Measurements from ENCODE around the gene ZNF560.

ZNF560 gene

DNA sequence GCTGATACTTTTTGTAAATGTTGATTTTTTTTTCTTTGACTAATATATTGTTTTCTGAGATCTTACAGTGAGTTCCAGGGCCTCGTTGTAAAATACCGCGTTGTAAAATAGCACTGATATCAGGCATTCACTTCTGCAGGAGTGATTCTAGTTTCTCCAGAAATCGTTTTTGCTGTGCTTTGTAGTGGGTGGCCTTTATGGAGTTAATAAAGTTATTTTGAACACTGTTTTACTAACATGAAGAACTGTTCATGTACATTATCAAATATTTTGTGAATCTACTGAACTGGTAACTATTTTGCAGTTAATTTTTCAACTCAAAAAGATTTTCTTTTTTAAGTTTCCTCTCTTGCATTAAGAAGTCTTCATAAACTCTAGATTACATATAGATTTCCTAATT, 62.1 kb downstream of the ZNF560 start:
- H3K4me1 ChIP-seq (ENCODE audit: control insufficient read depth, insufficient read depth, low read length), result peaks cover 4% of the 10 kb centered on the region; the same call in 1 of the 2 replicates
- peak overlapping the region; percentile 94 for H3K4me3 ChIP-seq (ENCODE audit: low read depth, low read length)
- H3K36me3 ChIP-seq (ENCODE audit: control insufficient read depth, insufficient read depth, low read length), result peaks cover 10% of the 10 kb centered on the region
- peaks cover 23% of the 10 kb centered on the region for H3K9me3 ChIP-seq (ENCODE audit: control insufficient read depth, insufficient read depth, low read length)
- H3K9ac ChIP-seq (ENCODE audit: low read depth, low read length), result no peak overlapping the region
- no peak overlapping the region for H3K27ac ChIP-seq (ENCODE audit: low read depth, low read length)
- H3K27me3 ChIP-seq (ENCODE audit: control insufficient read depth, insufficient read depth, low read length), result no peaks in the 10 kb centered on the region

DNA sequence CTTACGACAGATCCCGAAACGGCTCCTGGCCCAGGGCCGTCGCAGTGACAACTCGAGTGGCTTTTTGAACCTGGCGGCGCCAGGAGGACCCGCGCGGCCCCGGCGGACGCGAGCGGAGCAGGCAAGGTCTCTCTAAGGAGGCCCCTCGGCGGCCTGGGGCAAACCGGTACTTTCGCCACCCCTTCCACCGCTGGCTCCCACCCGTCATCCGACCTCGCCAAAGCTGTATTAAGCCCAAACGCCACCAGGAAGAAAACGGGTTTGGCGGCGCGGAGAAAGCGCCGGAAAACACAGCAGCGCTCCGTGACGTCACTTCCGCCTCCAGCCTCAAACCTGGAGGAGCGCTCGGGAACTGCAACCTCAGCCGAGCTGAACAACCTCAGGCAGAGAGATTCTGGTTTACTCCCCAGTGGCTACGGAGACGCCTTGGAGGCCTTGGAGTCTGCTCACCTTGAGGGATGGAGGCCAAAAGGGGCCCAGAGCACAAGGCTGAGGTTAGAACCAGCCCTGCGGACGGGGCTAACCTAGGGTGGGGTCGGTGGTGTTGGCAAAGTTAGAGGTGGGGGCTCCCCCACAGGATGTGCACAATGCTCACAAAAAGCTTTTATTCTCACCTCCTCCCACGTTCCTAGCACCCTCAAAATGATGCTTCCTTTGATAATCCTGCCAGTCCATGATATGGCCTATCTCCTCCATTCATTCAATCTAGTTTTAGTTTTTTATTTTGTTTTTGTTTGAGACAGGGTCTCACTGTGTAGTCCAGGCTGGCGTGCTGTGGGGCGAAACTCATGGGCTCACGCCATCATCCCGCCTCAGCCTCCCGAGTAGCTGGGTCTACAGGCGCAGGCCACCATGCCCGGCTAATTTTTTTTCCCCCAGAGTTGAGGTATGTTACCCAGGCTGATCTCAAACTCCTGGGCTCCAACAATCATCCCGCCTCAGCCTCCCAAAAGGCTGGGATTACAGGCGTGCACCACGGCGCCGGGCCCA, 62.8 kb downstream of the ZNF560 start, which contains the start of gene ZNF266:
ZNF266 (minus strand) TSS at position 295 of the 990 bp plus-strand sequence. CDS start 15,484 bp downstream, outside the sequence.
- H3K9me3 ChIP-seq (ENCODE audit: control insufficient read depth, insufficient read depth, low read length), result peaks cover 20% of the 10 kb centered on the region
- H3K4me1 ChIP-seq (ENCODE audit: control insufficient read depth, insufficient read depth, low read length), result peaks cover 4% of the 10 kb centered on the region; the same call in 1 of the 2 replicates
- peak within 1 kb of the TSS; percentile 94 for H3K4me3 ChIP-seq (ENCODE audit: low read depth, low read length)
- H3K27ac ChIP-seq (ENCODE audit: low read depth, low read length), result peak within 1 kb of the TSS; percentile 76
- no peaks in the 10 kb centered on the region for H3K27me3 ChIP-seq (ENCODE audit: control insufficient read depth, insufficient read depth, low read length)
- peak within 1 kb of the TSS; percentile 86 for H3K9ac ChIP-seq (ENCODE audit: low read depth, low read length)
- peaks cover 10% of the 10 kb centered on the region for H3K36me3 ChIP-seq (ENCODE audit: control insufficient read depth, insufficient read depth, low read length)

GRCh38 chr19:9431475-9431874, 66.9 kb downstream of the ZNF560 start:
- peaks cover 4% of the 10 kb centered on the region; the same call in 1 of the 2 replicates for H3K4me1 ChIP-seq (ENCODE audit: control insufficient read depth, insufficient read depth, low read length)
- no peak overlapping the region for H3K9ac ChIP-seq (ENCODE audit: low read depth, low read length)
- peaks cover 10% of the 10 kb centered on the region for H3K36me3 ChIP-seq (ENCODE audit: control insufficient read depth, insufficient read depth, low read length)
- H3K27me3 ChIP-seq (ENCODE audit: control insufficient read depth, insufficient read depth, low read length), result no peaks in the 10 kb centered on the region
- H3K27ac ChIP-seq (ENCODE audit: low read depth, low read length), result no peak overlapping the region
- no peaks in the 10 kb centered on the region for H3K9me3 ChIP-seq (ENCODE audit: control insufficient read depth, insufficient read depth, low read length)
- H3K4me3 ChIP-seq (ENCODE audit: low read depth, low read length), result no peak overlapping the region

DNA sequence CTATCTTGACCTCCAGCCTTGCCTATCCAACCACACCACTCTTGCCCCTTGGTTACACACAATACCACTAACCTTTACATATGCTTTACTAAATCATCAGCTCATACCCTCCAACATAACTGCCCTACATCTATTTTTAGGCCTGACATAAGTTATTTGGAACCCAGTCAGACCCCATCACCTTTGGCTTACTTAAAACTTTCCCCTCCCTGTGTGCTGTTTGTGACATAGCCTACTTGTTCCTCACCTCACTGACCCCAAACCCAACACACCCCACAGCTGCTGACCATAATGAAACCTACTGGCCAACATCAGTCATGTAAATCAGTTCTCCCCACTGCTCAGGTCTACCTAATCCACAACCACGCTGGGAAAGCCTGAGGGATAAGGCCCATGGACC, 68.0 kb downstream of the ZNF560 start:
- H3K9ac ChIP-seq (ENCODE audit: low read depth, low read length), result no peak overlapping the region
- H3K36me3 ChIP-seq (ENCODE audit: control insufficient read depth, insufficient read depth, low read length), result peaks cover 13% of the 10 kb centered on the region

DNA sequence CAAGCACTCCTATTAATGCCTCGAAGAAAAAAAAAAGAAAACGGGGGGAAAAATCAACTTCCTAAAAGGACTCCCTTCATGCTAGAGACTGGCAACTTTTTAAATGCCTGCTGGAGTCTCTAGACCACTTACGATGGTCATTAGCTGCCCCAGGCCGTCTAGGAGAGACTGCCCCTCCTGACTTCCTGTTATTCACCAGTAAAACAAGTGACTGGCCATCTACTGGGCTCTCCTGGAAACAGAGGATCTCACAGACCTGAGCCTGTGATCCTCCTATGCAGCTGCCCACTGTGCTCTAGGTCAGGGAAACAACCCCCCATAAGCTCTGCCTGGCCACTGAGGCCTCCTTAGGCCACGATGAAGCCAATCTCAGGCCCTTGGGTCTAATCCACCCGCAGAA, 70.5 kb downstream of the ZNF560 start:
- Histone ChIP-seq H3K9ac (ENCODE audit: low read depth, low read length) (no peak overlapping the region), H3K27ac (ENCODE audit: low read depth, low read length) (no peak overlapping the region), H3K4me1 (ENCODE audit: control insufficient read depth, insufficient read depth, low read length) (no peaks in the 10 kb centered on the region), H3K36me3 (ENCODE audit: control insufficient read depth, insufficient read depth, low read length) (peaks cover 24% of the 10 kb centered on the region), H3K27me3 (ENCODE audit: control insufficient read depth, insufficient read depth, low read length) (no peaks in the 10 kb centered on the region), H3K4me3 (ENCODE audit: low read depth, low read length) (no peak overlapping the region), H3K9me3 (ENCODE audit: control insufficient read depth, insufficient read depth, low read length) (peaks cover 3% of the 10 kb centered on the region; the same call in 1 of the 2 replicates)

More for the DNA sequence above, 68.0 kb downstream of the ZNF560 start:
- Histone ChIP-seq H3K4me1 (ENCODE audit: control insufficient read depth, insufficient read depth, low read length) (peaks cover 4% of the 10 kb centered on the region; the same call in 1 of the 2 replicates), H3K9me3 (ENCODE audit: control insufficient read depth, insufficient read depth, low read length) (no peaks in the 10 kb centered on the region), H3K27ac (ENCODE audit: low read depth, low read length) (no peak overlapping the region), H3K4me3 (ENCODE audit: low read depth, low read length) (no peak overlapping the region), H3K27me3 (ENCODE audit: control insufficient read depth, insufficient read depth, low read length) (no peaks in the 10 kb centered on the region)

All from HUES48 (cell line).